Brain microvascular endothelial cell (primary cell): ENCODE measurements around the gene REEP1.

Experiments
- DNase-seq: peaks from one replicate; pipeline ENCODE4 v3.0.0-alpha.2; 2020
- H3K27ac ChIP-seq: fragments of 250-450 bp; sonication (Bioruptor Pico); 2 replicates; pipeline ENCODE4 v1.5.1; 2020; ENCODE audit warnings: mild to moderate bottlenecking, moderate library complexity
- H3K27me3 ChIP-seq: fragments of 250-450 bp; sonication (Bioruptor Pico); replicated peaks from 2 replicates; pipeline ENCODE4 v1.5.1; 2020; ENCODE audit warnings: mild to moderate bottlenecking
- H3K36me3 ChIP-seq: fragments of 250-450 bp; sonication (Bioruptor Pico); replicated peaks from 2 replicates; pipeline ENCODE4 v1.5.1; 2020; ENCODE audit warnings: mild to moderate bottlenecking
- H3K4me3 ChIP-seq: 2 replicates; pipeline ENCODE4 v1.5.1; 2011; ENCODE audit warnings: low read depth, mild to moderate bottlenecking, control low read depth, low read length, moderate library complexity
- in situ Hi-C: cut with HindIII; loops from 2 replicates; pipeline ENCODE4 v1.10.0; 2017; ENCODE audit warnings: low sequenced_read_pairs, low pct_ligation_motif_present
- TF ChIP-seq, protein P1 (sequence below): IDR thresholded peaks from 2 replicates; pipeline ENCODE4 v1.5.1; 2011; ENCODE audit warnings: low read depth, mild to moderate bottlenecking, moderate library complexity, low read length, control low read depth, inconsistent platforms; ENCODE audit errors: missing control alignments

REEP1 gene

DNA sequence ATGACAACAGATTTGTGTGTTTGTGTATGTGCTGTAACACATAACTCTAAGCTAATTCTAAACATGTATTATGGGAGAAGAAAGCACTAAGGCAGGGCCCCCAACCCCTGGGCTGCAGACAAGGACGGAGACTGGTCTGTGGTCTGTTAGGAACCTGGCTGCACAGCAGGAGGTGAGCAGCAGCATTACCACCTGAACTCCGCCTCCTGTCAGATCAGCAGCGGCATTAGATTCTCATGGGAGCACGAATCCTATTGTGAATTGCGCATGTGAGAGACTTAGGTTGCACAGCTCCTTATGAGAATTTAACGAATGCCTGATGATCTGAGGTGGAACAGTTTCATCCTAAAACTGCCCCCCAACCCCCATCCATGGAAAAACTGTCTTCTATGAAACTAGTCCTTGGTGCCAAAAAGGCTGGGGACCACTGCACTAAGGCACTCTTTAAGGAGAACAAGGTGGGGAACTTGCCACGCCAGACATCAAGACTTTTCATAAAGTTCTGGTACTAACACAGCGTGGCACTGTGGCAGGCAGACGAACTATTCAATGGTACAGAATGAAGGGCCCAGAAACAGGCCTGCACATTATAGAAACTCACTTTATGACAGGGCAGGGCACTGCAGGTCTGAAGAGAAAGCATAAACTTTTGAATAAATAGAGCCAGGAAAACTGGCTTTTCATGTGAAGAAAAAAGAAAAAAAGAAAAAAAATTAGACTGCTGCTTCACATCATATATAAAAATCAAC lies 14.0 kb downstream of the REEP1 start:
- in situ Hi-C loops: no loop called here
- no peak for DNase-seq
- H3K27ac ChIP-seq: no peak overlapping the region
- TF ChIP-seq, protein P1, sequence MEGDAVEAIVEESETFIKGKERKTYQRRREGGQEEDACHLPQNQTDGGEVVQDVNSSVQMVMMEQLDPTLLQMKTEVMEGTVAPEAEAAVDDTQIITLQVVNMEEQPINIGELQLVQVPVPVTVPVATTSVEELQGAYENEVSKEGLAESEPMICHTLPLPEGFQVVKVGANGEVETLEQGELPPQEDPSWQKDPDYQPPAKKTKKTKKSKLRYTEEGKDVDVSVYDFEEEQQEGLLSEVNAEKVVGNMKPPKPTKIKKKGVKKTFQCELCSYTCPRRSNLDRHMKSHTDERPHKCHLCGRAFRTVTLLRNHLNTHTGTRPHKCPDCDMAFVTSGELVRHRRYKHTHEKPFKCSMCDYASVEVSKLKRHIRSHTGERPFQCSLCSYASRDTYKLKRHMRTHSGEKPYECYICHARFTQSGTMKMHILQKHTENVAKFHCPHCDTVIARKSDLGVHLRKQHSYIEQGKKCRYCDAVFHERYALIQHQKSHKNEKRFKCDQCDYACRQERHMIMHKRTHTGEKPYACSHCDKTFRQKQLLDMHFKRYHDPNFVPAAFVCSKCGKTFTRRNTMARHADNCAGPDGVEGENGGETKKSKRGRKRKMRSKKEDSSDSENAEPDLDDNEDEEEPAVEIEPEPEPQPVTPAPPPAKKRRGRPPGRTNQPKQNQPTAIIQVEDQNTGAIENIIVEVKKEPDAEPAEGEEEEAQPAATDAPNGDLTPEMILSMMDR: no peak
- no peak overlapping the region for H3K4me3 ChIP-seq
- no peaks in the 10 kb centered on the region for H3K36me3 ChIP-seq
- H3K27me3 ChIP-seq: no peaks in the 10 kb centered on the region

DNA sequence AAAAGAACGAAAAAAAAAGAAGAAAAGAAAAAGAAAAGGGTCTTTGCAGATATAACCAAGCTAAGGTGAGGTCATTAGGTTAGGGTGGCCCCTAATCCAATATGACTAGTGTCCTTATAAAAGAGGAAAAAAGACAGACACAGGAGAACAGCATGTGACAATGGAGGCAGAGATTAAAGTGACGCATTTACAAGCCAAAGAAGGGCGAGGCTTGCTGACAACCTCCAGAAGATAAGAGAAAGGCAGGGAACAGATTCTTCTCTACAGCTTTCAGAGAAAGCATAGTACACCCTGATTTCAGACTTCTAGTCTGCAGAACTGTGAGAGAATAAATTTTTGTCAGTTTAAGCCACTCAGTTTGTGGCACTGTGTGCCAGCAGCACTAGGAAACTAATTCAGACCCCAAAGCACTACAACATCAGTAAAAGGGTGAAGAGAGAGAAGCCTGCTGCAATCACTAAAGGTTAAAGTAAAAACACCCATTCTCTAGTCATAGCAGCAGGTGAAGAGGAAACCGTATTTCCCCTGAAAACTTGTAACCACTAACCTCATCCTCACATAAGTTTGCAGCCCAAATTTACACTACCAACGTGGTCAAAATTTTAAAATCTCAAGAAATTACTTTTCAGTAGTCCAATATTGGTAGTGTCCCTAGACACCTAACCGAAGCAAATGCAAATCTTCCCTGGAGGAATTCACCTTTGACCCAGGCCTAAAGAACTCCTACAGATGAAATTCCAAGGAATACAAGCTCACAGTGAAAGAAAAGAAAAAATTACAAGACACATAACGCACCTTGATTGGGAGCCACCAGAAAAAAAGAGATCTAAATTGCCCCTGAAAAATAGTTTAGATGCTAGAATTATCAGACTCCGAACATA lies 17.5 kb downstream of the REEP1 start:
- TF ChIP-seq, protein P1: no peak
- H3K27me3 ChIP-seq: no peaks in the 10 kb centered on the region
- DNase-seq: no peak
- no peak overlapping the region for H3K4me3 ChIP-seq
- no peaks in the 10 kb centered on the region for H3K36me3 ChIP-seq
- in situ Hi-C loops: no loop called here
- no peak overlapping the region for H3K27ac ChIP-seq

DNA sequence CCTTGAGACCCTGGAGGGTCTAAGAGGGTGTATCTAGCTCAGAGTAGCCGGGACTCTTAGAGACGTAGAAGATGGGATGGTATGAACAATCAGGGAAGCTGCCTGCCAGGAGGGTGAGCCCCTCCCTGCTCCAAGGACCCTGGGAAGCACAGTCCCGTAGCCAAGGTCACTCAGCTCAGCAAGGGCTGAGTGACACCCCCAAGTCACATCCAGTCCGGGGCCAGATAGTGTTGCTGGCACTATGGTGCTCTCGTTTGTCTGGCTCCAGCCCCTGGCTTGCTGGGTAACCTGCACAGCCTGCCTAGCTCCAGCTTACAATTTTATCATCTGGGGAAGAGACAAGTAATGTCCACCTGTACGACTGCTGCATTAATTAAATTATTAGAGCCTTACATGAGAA lies 22.3 kb downstream of the REEP1 start:
- Histone ChIP-seq H3K27me3 (peaks cover 2% of the 10 kb centered on the region), H3K27ac (no peak overlapping the region), H3K4me3 (no peak overlapping the region), H3K36me3 (no peaks in the 10 kb centered on the region)
- TF ChIP-seq, protein P1: no peak
- in situ Hi-C loops: no loop called here
- DNase-seq: no peak

DNA sequence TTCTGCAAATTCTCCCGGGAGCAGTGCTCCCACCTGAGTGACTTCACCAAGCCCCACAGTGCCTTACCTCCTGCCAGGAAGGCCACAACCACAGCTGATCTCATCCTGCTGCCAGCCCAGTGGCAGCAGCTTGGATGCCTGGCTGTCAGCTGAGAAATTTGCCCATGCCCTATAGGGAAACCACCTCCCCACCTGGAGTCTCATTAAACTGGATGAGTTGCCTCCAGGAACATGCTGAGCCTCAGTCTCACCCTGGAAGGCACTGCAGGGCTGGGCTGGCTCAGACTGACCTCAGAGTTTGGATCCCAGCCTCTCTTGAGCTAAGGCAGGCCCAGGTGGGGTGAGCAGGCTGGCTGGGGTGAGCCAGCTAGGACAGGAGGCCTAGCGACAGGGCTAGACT lies 23.3 kb downstream of the REEP1 start:
- DNase-seq: no peak
- in situ Hi-C loops: no loop called here
- Histone ChIP-seq H3K36me3 (no peaks in the 10 kb centered on the region), H3K4me3 (no peak overlapping the region), H3K27me3 (peaks cover 2% of the 10 kb centered on the region), H3K27ac (no peak overlapping the region)
- TF ChIP-seq, protein P1: no peak

DNA sequence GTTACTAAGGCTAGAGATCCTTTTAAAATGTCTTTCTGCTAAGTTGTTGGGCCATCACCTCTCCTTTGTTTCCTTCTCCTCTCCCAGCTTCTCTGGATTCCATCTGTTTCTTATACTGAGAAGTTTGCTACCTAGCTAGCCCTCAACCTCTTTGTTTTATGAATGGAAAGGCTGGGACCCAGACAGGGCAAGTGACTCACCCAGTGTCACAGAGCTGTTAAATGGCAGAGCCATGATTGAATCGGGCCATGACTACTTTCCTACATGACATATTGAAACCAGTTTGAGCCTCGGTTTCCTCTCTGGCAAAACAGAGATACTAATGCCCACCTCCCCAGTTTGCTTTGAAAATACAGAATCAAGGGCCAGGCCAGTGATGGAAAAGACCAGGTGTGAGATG lies 24.1 kb downstream of the REEP1 start:
- Histone ChIP-seq H3K27ac (no peak overlapping the region), H3K4me3 (no peak overlapping the region), H3K36me3 (no peaks in the 10 kb centered on the region), H3K27me3 (peaks cover 2% of the 10 kb centered on the region)
- TF ChIP-seq, protein P1: no peak
- no peak for DNase-seq
- in situ Hi-C loops: no loop called here
